MM.1S (cell line): ENCODE measurements around the gene PIEZO1.

Experiments
- DNase-seq: peaks from one replicate; pipeline ENCODE4 v3.0.0-alpha.2; 2015
- H2AFZ ChIP-seq: fragments of 300-600 bp; sonication (generic); 2 replicates; pipeline ENCODE4 v1.6.0; 2016; ENCODE audit warnings: antibody characterized with exemption, low read length
- H3F3A ChIP-seq: fragments of 300-600 bp; sonication (generic); 2 replicates; pipeline ENCODE4 v1.6.1; 2016; ENCODE audit warnings: mild to moderate bottlenecking, antibody characterized with exemption, low read length, moderate library complexity, mixed read lengths; ENCODE audit not compliant: insufficient read depth
- H3K27ac ChIP-seq: fragments of 300-600 bp; sonication (generic); 2 replicates; pipeline ENCODE4 v1.5.1; 2016; ENCODE audit warnings: mild to moderate bottlenecking, low read length
- H3K27me3 ChIP-seq: fragments of 300-600 bp; sonication (generic); replicated peaks from 2 replicates; pipeline ENCODE4 v1.6.0; 2016; ENCODE audit warnings: low read length; ENCODE audit not compliant: insufficient read depth
- H3K36me3 ChIP-seq: fragments of 300-600 bp; sonication (generic); replicated peaks from 2 replicates; pipeline ENCODE4 v1.6.1; 2016; ENCODE audit warnings: mild to moderate bottlenecking, low read length, mixed read lengths; ENCODE audit not compliant: insufficient read depth
- H3K4me1 ChIP-seq: fragments of 300-600 bp; sonication (generic); 2 replicates; pipeline ENCODE4 v1.6.1; 2016; ENCODE audit warnings: low read length, mixed read lengths
- H3K4me2 ChIP-seq: fragments of 300-600 bp; sonication (generic); 2 replicates; pipeline ENCODE4 v1.6.0; 2016; ENCODE audit warnings: low read depth, low read length
- H3K4me3 ChIP-seq: fragments of 300-600 bp; sonication (generic); 2 replicates; pipeline ENCODE4 v1.5.1; 2016; ENCODE audit warnings: low read length, mixed read lengths
- H3K79me2 ChIP-seq: fragments of 300-600 bp; sonication (generic); 2 replicates; pipeline ENCODE4 v1.6.1; 2016; ENCODE audit warnings: mixed run types, low read length, mixed read lengths
- H3K9ac ChIP-seq: fragments of 300-600 bp; sonication (generic); 2 replicates; pipeline ENCODE4 v1.6.1; 2016; ENCODE audit warnings: low read length, mixed read lengths
- H3K9me2 ChIP-seq: fragments of 300-600 bp; sonication (generic); replicated peaks from 2 replicates; pipeline ENCODE4 v1.6.1; 2016; ENCODE audit warnings: mild to moderate bottlenecking, low read length, mixed read lengths; ENCODE audit not compliant: insufficient read depth
- H3K9me3 ChIP-seq: fragments of 300-600 bp; sonication (generic); replicated peaks from 2 replicates; pipeline ENCODE4 v1.6.1; 2016; ENCODE audit warnings: mild to moderate bottlenecking, low read length, mixed read lengths; ENCODE audit not compliant: insufficient read depth
- H4K20me1 ChIP-seq: fragments of 300-600 bp; sonication (generic); 2 replicates; pipeline ENCODE4 v1.6.1; 2016; ENCODE audit warnings: mild to moderate bottlenecking, low read length, moderate library complexity, mixed read lengths; ENCODE audit not compliant: insufficient read depth
- CTCF ChIP-seq: fragments of 300-600 bp; sonication (generic); IDR thresholded peaks from 2 replicates; pipeline ENCODE4 v1.5.1; 2016; ENCODE audit warnings: antibody characterized with exemption, low read length, mixed read lengths
- EZH2 ChIP-seq: fragments of 300-600 bp; sonication (generic); optimal IDR thresholded peaks from 2 replicates; pipeline ENCODE3; 2017; ENCODE audit warnings: low read depth, mild to moderate bottlenecking, antibody characterized with exemption, low read length, mixed read lengths
- EZH2phosphoT487 ChIP-seq: fragments of 300-600 bp; sonication (generic); IDR thresholded peaks from 2 replicates; pipeline ENCODE4 v1.6.1; 2018; ENCODE audit warnings: antibody characterized with exemption, low read length

Gene PIEZO1

GRCh38 chr16:88753191-88753590 is 31.8 kb downstream of the PIEZO1 start:
- no peak for DNase-seq
- peaks cover 8% of the 10 kb centered on the region for H4K20me1 ChIP-seq
- no peaks in the 10 kb centered on the region for H3K27me3 ChIP-seq
- no peaks in the 10 kb centered on the region for H3K4me1 ChIP-seq
- no peak for TF ChIP-seq EZH2phosphoT487
- no peaks in the 10 kb centered on the region for H3F3A ChIP-seq
- no peak overlapping the region for H3K4me3 ChIP-seq
- no peaks in the 10 kb centered on the region; the same call in 1 of the 2 replicates for H3K36me3 ChIP-seq
- H2AFZ ChIP-seq: no peak overlapping the region
- no peaks in the 10 kb centered on the region for H3K9me3 ChIP-seq
- H3K27ac ChIP-seq: no peak overlapping the region
- no peaks in the 10 kb centered on the region for H3K9me2 ChIP-seq
- peaks cover 78% of the 10 kb centered on the region for H3K79me2 ChIP-seq
- no peak overlapping the region for H3K9ac ChIP-seq
- H3K4me2 ChIP-seq: no peak overlapping the region

- no peaks in the 10 kb centered on the region for H3K4me1 ChIP-seq
- TF ChIP-seq EZH2phosphoT487: no peak
- TF ChIP-seq EZH2: no peak
- no peak for TF ChIP-seq CTCF
- peaks cover 8% of the 10 kb centered on the region for H4K20me1 ChIP-seq
- no peaks in the 10 kb centered on the region; the same call in 1 of the 2 replicates for H3K36me3 ChIP-seq
- H3K27ac ChIP-seq: no peak overlapping the region
- no peak overlapping the region for H3K9ac ChIP-seq
- H3K79me2 ChIP-seq: peaks cover 78% of the 10 kb centered on the region
- H2AFZ ChIP-seq: no peak overlapping the region
- H3K4me2 ChIP-seq: no peak overlapping the region
- no peak for DNase-seq
- no peaks in the 10 kb centered on the region for H3K27me3 ChIP-seq
- H3K9me2 ChIP-seq: no peaks in the 10 kb centered on the region
- H3K9me3 ChIP-seq: no peaks in the 10 kb centered on the region
- H3K4me3 ChIP-seq: no peak overlapping the region
- H3F3A ChIP-seq: no peaks in the 10 kb centered on the region
Measured at GRCh38 chr16:88752386-88753002, 32.5 kb downstream of the PIEZO1 start.

- H3F3A ChIP-seq: no peaks in the 10 kb centered on the region
- H3K27me3 ChIP-seq: no peaks in the 10 kb centered on the region
- no peak for TF ChIP-seq EZH2
- TF ChIP-seq EZH2phosphoT487: no peak
- no peak for TF ChIP-seq CTCF
- no peaks in the 10 kb centered on the region for H3K9me3 ChIP-seq
- H3K36me3 ChIP-seq: no peaks in the 10 kb centered on the region; the same call in 1 of the 2 replicates
- peaks cover 80% of the 10 kb centered on the region for H3K79me2 ChIP-seq
- no peaks in the 10 kb centered on the region for H3K9me2 ChIP-seq
- no peak for DNase-seq
- no peak overlapping the region for H3K4me3 ChIP-seq
- no peak overlapping the region for H3K4me2 ChIP-seq
- no peak overlapping the region for H3K9ac ChIP-seq
- H4K20me1 ChIP-seq: peaks cover 8% of the 10 kb centered on the region
- no peaks in the 10 kb centered on the region for H3K4me1 ChIP-seq
- H2AFZ ChIP-seq: no peak overlapping the region
- H3K27ac ChIP-seq: no peak overlapping the region
Measured at GRCh38 chr16:88750854-88751253, 34.2 kb downstream of the PIEZO1 start.

- H3K9me2 ChIP-seq: no peaks in the 10 kb centered on the region
- H3F3A ChIP-seq: no peaks in the 10 kb centered on the region
- DNase-seq: no peak
- H3K4me3 ChIP-seq: no peak overlapping the region
- no peak for TF ChIP-seq EZH2
- no peak for TF ChIP-seq EZH2phosphoT487
- no peak for TF ChIP-seq CTCF
- H3K27me3 ChIP-seq: no peaks in the 10 kb centered on the region
- no peak overlapping the region for H3K4me2 ChIP-seq
- no peaks in the 10 kb centered on the region for H3K4me1 ChIP-seq
- no peak overlapping the region for H3K9ac ChIP-seq
- no peak overlapping the region for H2AFZ ChIP-seq
- H3K36me3 ChIP-seq: no peaks in the 10 kb centered on the region; the same call in 1 of the 2 replicates
- no peak overlapping the region for H3K27ac ChIP-seq
- peaks cover 73% of the 10 kb centered on the region for H3K79me2 ChIP-seq
- no peaks in the 10 kb centered on the region for H3K9me3 ChIP-seq
- H4K20me1 ChIP-seq: peaks cover 7% of the 10 kb centered on the region
Measured at GRCh38 chr16:88749358-88749757, 35.7 kb downstream of the PIEZO1 start.
